GM23248 (cell line): ENCODE data around the gene CCL17. TPM values are rescaled to one million over a fixed set of nuclear protein-coding genes. Genes with fewer than 3 reads are reported as not detected.
"Not testable (repeated sequence)": the region's sequence is repeated elsewhere in the genome, so short reads cannot be mapped to it uniquely, and the experiment has no call there.

Experiments
- DNase-seq: peaks from one replicate; pipeline ENCODE4 v3.0.0-alpha.2; 2015
- H2AFZ ChIP-seq: fragments of 200-600 bp; sonication (generic); 2 replicates; pipeline ENCODE4 v1.6.1; 2016; ENCODE audit warnings: antibody characterized with exemption
- H3F3A ChIP-seq: fragments of 200-600 bp; sonication (generic); 2 replicates; pipeline ENCODE4 v1.6.1; 2016; ENCODE audit warnings: mild to moderate bottlenecking, antibody characterized with exemption, mixed run types; ENCODE audit not compliant: insufficient read depth
- H3K27ac ChIP-seq: fragments of 200-600 bp; sonication (generic); 2 replicates; pipeline ENCODE4 v1.5.1; 2016; ENCODE audit warnings: mild to moderate bottlenecking
- H3K27me3 ChIP-seq: fragments of 200-600 bp; sonication (generic); replicated peaks from 2 replicates; pipeline ENCODE4 v1.6.1; 2016; ENCODE audit warnings: mild to moderate bottlenecking; ENCODE audit not compliant: insufficient read depth
- H3K36me3 ChIP-seq: fragments of 200-600 bp; sonication (generic); 2 replicates; pipeline ENCODE4 v1.6.1; 2016; ENCODE audit warnings: low read depth, mild to moderate bottlenecking
- H3K4me1 ChIP-seq: fragments of 200-600 bp; sonication (generic); 2 replicates; pipeline ENCODE4 v1.6.1; 2016; ENCODE audit warnings: mild to moderate bottlenecking; ENCODE audit not compliant: insufficient read depth
- H3K4me2 ChIP-seq: fragments of 200-600 bp; sonication (generic); one replicate; pipeline ENCODE4 v1.6.1; 2016; ENCODE audit warnings: mild to moderate bottlenecking; ENCODE audit not compliant: unreplicated experiment
- H3K4me3 ChIP-seq: fragments of 200-600 bp; sonication (generic); 2 replicates; pipeline ENCODE4 v1.5.1; 2016; ENCODE audit warnings: mild to moderate bottlenecking
- H3K79me2 ChIP-seq: fragments of 200-600 bp; sonication (generic); 2 replicates; pipeline ENCODE4 v1.6.1; 2016; ENCODE audit warnings: mild to moderate bottlenecking; ENCODE audit not compliant: insufficient read depth
- H3K9ac ChIP-seq: fragments of 200-600 bp; sonication (generic); 2 replicates; pipeline ENCODE4 v1.6.1; 2016; ENCODE audit warnings: mild to moderate bottlenecking
- H3K9me2 ChIP-seq: fragments of 200-600 bp; sonication (generic); 2 replicates; pipeline ENCODE4 v1.6.1; 2016; ENCODE audit warnings: mixed run types, mild to moderate bottlenecking, moderate library complexity; ENCODE audit not compliant: insufficient read depth
- H3K9me3 ChIP-seq: fragments of 200-600 bp; sonication (generic); one replicate; pipeline ENCODE4 v1.6.1; 2017; ENCODE audit warnings: low read depth
- H4K20me1 ChIP-seq: fragments of 200-600 bp; sonication (generic); 2 replicates; pipeline ENCODE4 v1.6.0; 2016; ENCODE audit not compliant: insufficient read depth
- EZH2 ChIP-seq: fragments of 200-600 bp; sonication (generic); IDR thresholded peaks from 2 replicates; pipeline ENCODE4 v1.6.1; 2018; ENCODE audit warnings: antibody characterized with exemption, mild to moderate bottlenecking; ENCODE audit not compliant: insufficient read depth, poor library complexity, severe bottlenecking
- EZH2phosphoT487 ChIP-seq: fragments of 200-600 bp; sonication (generic); IDR thresholded peaks from 2 replicates; pipeline ENCODE4 v1.6.1; 2018; ENCODE audit warnings: antibody characterized with exemption, moderate library complexity, mild to moderate bottlenecking, low read depth; ENCODE audit not compliant: insufficient read depth
- WGBS, 2 experiments: methylation state at CpG; one replicate each; pipeline ENCODE4 v1.1.6; 2015 to 2017; ENCODE audit warnings: low lambda C conversion rate in 2 of 2, low coverage in 1 of 2; ENCODE audit errors: missing lambda C conversion rate in 2 of 2; 5-methylcytosine and 5-hydroxymethylcytosine counted together
- in situ Hi-C: fragments of 300-500 bp; cut with MboI; formaldehyde crosslinking; loops from 2 replicates; pipeline ENCODE4 v1.15.0; 2020
- polyA plus RNA-seq: library from polyadenylated mRNA; unstranded; fragments of >200 nt; fragmentation: Nextera tagmentation; extraction: Ambion mirVana; gene quantifications from 2 replicates; pipeline ENCODE4 v1.2.1, GENCODE V29; 2016
- total RNA-seq: library from RNA; depleted of rRNA; stranded (reverse); fragments of >200 nt; shearing (Covaris generic); gene quantifications from 2 replicates; pipeline ENCODE4 v1.2.3, GENCODE V29; 2014

The CCL17 gene
- total and polyA plus RNA-seq, 2 experiments from 2014 or later = not detected

DNA sequence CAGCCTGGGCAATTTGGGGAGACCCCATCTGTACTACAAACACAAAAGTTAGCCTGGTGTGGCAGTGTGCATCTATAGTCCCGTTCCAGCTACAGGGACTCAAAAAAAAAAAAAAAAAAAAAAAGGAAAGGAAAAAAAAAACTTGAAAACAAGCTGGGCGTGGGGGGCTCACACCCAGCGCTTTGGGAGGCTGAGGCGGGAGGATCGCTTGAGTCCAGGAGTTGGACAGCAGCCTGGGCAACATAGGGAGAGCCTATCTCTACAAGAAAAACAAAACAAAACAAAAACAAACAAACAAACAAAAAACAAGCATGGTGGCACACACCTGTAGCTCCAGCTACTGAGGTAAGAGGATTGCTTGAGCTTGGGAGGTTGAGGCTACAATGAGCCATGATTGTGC, 12.9 kb upstream of the CCL17 start:
- DNase-seq = no peak
- 40 to 53% methylated on average over 5 of the region's 5 CpGs for WGBS, 2 experiments
- Histone ChIP-seq H3F3A (0 out of 2 replicates have a peak, but pooled peaks cover 4% of the 10 kb centered on the region), H3K27me3 (peaks cover 25% of the 10 kb centered on the region), H3K9me2 (no peaks in the 10 kb centered on the region), H3K9ac (no peak overlapping the region), H3K9me3 (no peaks in the 10 kb centered on the region), H2AFZ (no peak overlapping the region), H4K20me1 (no peaks in the 10 kb centered on the region), H3K4me3 (no peak overlapping the region), H3K79me2 (no peaks in the 10 kb centered on the region), H3K4me2 (no peak overlapping the region), H3K36me3 (no peaks in the 10 kb centered on the region), H3K27ac (no peak overlapping the region), H3K4me1 (no peaks in the 10 kb centered on the region)
- TF ChIP-seq EZH2 (no peak), EZH2phosphoT487 (no peak)
- in situ Hi-C loops = no loop called here

DNA sequence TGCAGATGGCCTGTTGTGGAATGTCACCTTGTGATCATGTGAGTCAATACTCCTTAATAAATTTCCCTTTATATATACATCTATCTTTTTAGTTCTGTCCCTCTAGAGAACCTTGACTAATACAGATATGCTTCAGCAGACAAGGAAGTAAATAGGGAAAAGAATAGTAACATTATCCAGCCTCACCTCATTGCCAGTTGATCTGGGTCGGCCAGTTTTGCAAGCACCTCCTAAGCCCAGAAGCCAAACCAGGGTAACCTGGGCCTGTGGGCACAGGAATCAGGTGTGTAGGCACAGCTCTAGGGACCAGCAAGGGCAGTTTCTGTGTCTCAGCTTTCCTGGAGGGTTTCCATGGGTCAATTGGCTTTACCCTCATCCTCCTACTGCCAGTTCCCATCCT, 11.9 kb upstream of the CCL17 start:
- H3K79me2 ChIP-seq = no peaks in the 10 kb centered on the region
- in situ Hi-C loops = no loop called here
- DNase-seq = no peak
- no peaks in the 10 kb centered on the region for H4K20me1 ChIP-seq
- TF ChIP-seq EZH2 (no peak), EZH2phosphoT487 (no peak)
- no peaks in the 10 kb centered on the region for H3K4me1 ChIP-seq
- no peaks in the 10 kb centered on the region for H3K9me2 ChIP-seq
- no peak overlapping the region for H3K4me2 ChIP-seq
- H3K9ac ChIP-seq = no peak overlapping the region
- no peak overlapping the region for H3K4me3 ChIP-seq
- H3K27ac ChIP-seq = no peak overlapping the region
- WGBS, 2 experiments = 65 to 71% methylated on average over 1 of the region's 1 CpG
- H3F3A ChIP-seq = 0 out of 2 replicates have a peak, but pooled peaks cover 4% of the 10 kb centered on the region
- H3K36me3 ChIP-seq = no peaks in the 10 kb centered on the region
- peaks cover 17% of the 10 kb centered on the region for H3K27me3 ChIP-seq
- no peak overlapping the region for H2AFZ ChIP-seq
- H3K9me3 ChIP-seq = no peaks in the 10 kb centered on the region

DNA sequence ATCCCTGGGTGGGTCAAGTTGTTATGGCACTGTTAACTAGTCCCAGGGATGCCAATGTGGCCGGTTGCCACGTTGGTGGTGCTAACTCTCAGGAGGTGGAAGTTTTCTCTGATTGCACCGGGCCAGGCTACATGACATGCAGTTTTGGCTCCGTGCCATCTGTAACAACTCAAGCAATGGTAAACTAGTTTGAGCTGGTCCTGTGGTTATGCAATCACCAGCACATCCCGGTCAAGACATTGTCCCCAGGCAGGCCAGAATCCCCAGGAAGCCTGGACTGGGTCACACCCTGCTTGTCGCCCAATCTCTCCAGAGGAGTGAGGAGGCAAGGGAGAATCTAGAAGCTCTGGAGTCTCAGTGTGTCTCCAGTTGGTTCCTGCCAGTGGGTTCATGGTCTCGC, 10.1 kb upstream of the CCL17 start:
- H2AFZ ChIP-seq = no peak overlapping the region
- no peak overlapping the region for H3K9ac ChIP-seq
- peaks cover 17% of the 10 kb centered on the region for H3K27me3 ChIP-seq
- peak; percentile 19 for DNase-seq
- no peaks in the 10 kb centered on the region for H4K20me1 ChIP-seq
- in situ Hi-C loops = no loop called here
- H3K4me3 ChIP-seq = no peak overlapping the region
- no peaks in the 10 kb centered on the region for H3K9me2 ChIP-seq
- H3F3A ChIP-seq = no peaks in the 10 kb centered on the region
- no peaks in the 10 kb centered on the region for H3K4me1 ChIP-seq
- no peak for TF ChIP-seq EZH2
- no peak overlapping the region for H3K4me2 ChIP-seq
- no peaks in the 10 kb centered on the region for H3K79me2 ChIP-seq
- WGBS, 2 experiments = 50 to 59% methylated on average over 7 of the region's 7 CpGs
- no peaks in the 10 kb centered on the region for H3K9me3 ChIP-seq
- H3K36me3 ChIP-seq = no peaks in the 10 kb centered on the region
- H3K27ac ChIP-seq = no peak overlapping the region

DNA sequence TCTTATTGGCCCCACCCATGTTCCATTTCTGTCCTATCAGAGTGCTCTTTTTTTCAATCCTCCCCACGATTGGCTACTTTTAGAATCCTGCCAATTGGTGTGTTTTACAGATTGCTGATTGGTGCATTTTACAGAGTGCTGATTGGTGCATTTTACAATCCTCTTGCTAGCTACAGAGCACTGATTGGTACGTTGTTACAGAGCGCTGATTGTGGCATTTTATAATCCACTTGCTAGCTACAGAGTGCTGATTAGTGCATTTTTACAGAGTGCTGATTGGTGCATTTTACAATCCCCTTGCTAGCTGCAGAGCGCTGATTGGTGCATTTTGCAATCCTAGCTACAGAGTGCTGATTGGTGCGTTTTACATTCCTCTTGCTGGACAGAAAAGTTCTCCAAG, 9.5 kb upstream of the CCL17 start:
- Histone ChIP-seq H3K27ac (no peak overlapping the region), H3K4me2 (no peak overlapping the region), H3K9me3 (no peaks in the 10 kb centered on the region), H3F3A (no peaks in the 10 kb centered on the region), H3K79me2 (no peaks in the 10 kb centered on the region), H2AFZ (no peak overlapping the region), H3K4me3 (no peak overlapping the region), H3K27me3 (peaks cover 15% of the 10 kb centered on the region), H4K20me1 (no peaks in the 10 kb centered on the region), H3K9me2 (no peaks in the 10 kb centered on the region), H3K36me3 (no peaks in the 10 kb centered on the region), H3K4me1 (no peaks in the 10 kb centered on the region), H3K9ac (no peak overlapping the region)
- TF ChIP-seq EZH2 = no peak
- no peak for DNase-seq
- in situ Hi-C loops = no loop called here
- WGBS, 2 experiments = 52 to 59% methylated on average over 5 of the region's 5 CpGs

DNA sequence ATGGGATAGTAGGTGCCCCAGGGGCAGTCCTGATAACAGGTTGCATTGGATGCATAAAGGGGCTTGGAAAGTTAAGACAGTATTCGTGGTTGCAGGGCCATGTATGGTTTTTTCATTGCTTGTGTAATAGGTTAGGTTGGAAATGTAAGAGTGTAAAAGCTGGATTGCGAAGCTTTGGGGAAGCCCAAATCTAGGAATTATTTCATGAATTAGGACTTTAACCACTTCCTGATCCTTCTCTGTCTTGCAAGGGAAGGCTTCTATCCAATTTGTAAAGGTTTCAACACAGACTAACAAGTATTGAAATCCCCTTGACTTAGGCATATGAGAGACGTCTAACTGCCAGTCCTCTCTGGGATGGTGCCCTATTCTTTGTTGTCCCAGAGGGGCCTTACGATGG, 7.8 kb upstream of the CCL17 start:
- H3F3A ChIP-seq = no peaks in the 10 kb centered on the region
- H4K20me1 ChIP-seq = no peaks in the 10 kb centered on the region
- no peak overlapping the region for H3K27ac ChIP-seq
- in situ Hi-C loops = no loop called here
- no peak overlapping the region for H3K4me3 ChIP-seq
- H2AFZ ChIP-seq = no peak overlapping the region
- peaks cover 7% of the 10 kb centered on the region for H3K27me3 ChIP-seq
- no peak for DNase-seq
- no peaks in the 10 kb centered on the region for H3K79me2 ChIP-seq
- no peak overlapping the region for H3K9ac ChIP-seq
- H3K9me2 ChIP-seq = no peaks in the 10 kb centered on the region
- TF ChIP-seq EZH2 = no peak
- no peak for TF ChIP-seq EZH2phosphoT487
- no peak overlapping the region for H3K4me2 ChIP-seq
- no peaks in the 10 kb centered on the region for H3K4me1 ChIP-seq
- no peaks in the 10 kb centered on the region for H3K36me3 ChIP-seq
- 36 to 53% methylated on average over 4 of the region's 4 CpGs for WGBS, 2 experiments
- H3K9me3 ChIP-seq = no peaks in the 10 kb centered on the region

DNA sequence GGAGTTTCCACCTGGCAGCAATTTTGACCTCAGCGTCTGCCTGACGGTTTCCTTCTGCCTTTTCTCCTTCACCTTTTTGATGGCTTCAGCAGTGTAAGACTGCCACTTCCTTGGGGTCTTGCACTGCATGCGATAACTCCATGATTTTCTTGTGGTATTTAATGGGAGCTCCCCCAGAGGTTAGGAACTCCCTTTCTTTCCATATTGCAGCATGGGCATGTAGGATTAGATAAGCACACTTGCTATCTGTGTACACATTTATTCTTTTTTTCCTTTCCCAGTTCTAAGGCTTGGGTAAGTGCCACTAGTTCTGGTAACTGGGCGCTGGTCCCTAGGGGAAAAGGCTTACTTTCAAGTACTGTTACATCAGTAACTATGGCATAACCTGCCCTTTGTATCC, 7.1 kb upstream of the CCL17 start:
- H3F3A ChIP-seq, H3K27me3 ChIP-seq, H3K36me3 ChIP-seq, H3K4me3 ChIP-seq, DNase-seq, H3K4me1 ChIP-seq, H3K9me2 ChIP-seq, H4K20me1 ChIP-seq, H3K9ac ChIP-seq, H3K27ac ChIP-seq, H3K9me3 ChIP-seq, H3K79me2 ChIP-seq, H3K4me2 ChIP-seq, in situ Hi-C loops, H2AFZ ChIP-seq: not testable (repeated sequence)
- 56 to 62% methylated on average over 4 of the region's 4 CpGs for WGBS, 2 experiments
